HG03342 (cell line): ENCODE results near the gene CACNB1.

Source experiments
- ATAC-seq: cut with Tn5 transposase; IDR thresholded peaks from one replicate; pipeline ENCODE4 v1.9.1; 2021; ENCODE audit warnings: mild to moderate bottlenecking, moderate library complexity; ENCODE audit not compliant: unreplicated experiment

The CACNB1 gene

GRCh38 chr17:39204245-39204644 is 6.8 kb upstream of the CACNB1 start:
- no peak for ATAC-seq

GRCh38 chr17:39200957-39201510 is 3.6 kb upstream of the CACNB1 start:
- no peak for ATAC-seq

- ATAC-seq, result peak; percentile 56
Observed at GRCh38 chr17:39200070-39200879, 2.8 kb upstream of the CACNB1 start, which contains the start of gene RPL19. Gene RPL19, plus strand, starts transcription at chr17:39200283. Its CDS starts 62 bp downstream, at chr17:39200345.

- peak; percentile 61 for ATAC-seq
Observed at GRCh38 chr17:39199820-39200069, 2.3 kb upstream of the CACNB1 start.

GRCh38 chr17:39198186-39198566 is 707 bp upstream of the CACNB1 start:
- ATAC-seq, result no peak

- no peak for ATAC-seq
Observed at GRCh38 chr17:39196808-39197291, 619 bp downstream of the CACNB1 start.

- no peak for ATAC-seq
Observed at GRCh38 chr17:39196241-39196807, 1.1 kb downstream of the CACNB1 start.

GRCh38 chr17:39195568-39196160 is 1.8 kb downstream of the CACNB1 start:
- ATAC-seq, result no peak

GRCh38 chr17:39194985-39195524 is 2.4 kb downstream of the CACNB1 start:
- no peak for ATAC-seq

- no peak for ATAC-seq
Observed at GRCh38 chr17:39194089-39194984, 3.1 kb downstream of the CACNB1 start.

- no peak for ATAC-seq
Observed at GRCh38 chr17:39193346-39193745, 4.1 kb downstream of the CACNB1 start.

GRCh38 chr17:39192901-39193300 is 4.6 kb downstream of the CACNB1 start:
- no peak for ATAC-seq

GRCh38 chr17:39191750-39192510 is 5.5 kb downstream of the CACNB1 start:
- ATAC-seq, result no peak

GRCh38 chr17:39187152-39187830 is 10.2 kb downstream of the CACNB1 start:
- ATAC-seq, result no peak

GRCh38 chr17:39186481-39187002 is 10.9 kb downstream of the CACNB1 start:
- no peak for ATAC-seq

- no peak for ATAC-seq
Observed at GRCh38 chr17:39183720-39184119, 13.7 kb downstream of the CACNB1 start.

GRCh38 chr17:39183045-39183444 is 14.4 kb downstream of the CACNB1 start:
- ATAC-seq, result no peak

- ATAC-seq, result no peak
Observed at GRCh38 chr17:39181303-39181702, 16.2 kb downstream of the CACNB1 start.

- no peak for ATAC-seq
Observed at GRCh38 chr17:39178536-39178935, 18.9 kb downstream of the CACNB1 start.
